Mesodermal cell (in vitro differentiated cells): ENCODE data around the gene GUSB.
"Not testable (repeated sequence)": the region's sequence is repeated elsewhere in the genome, so short reads cannot be mapped to it uniquely, and the experiment has no call there.

Experiments used
- H3K27ac ChIP-seq: 2 replicates; pipeline ENCODE4 v1.7.0; 2013; ENCODE audit warnings: mild to moderate bottlenecking, low read depth, low read length, moderate library complexity; ENCODE audit not compliant: severe bottlenecking
- H3K36me3 ChIP-seq: 2 replicates; pipeline ENCODE4 v1.7.1; 2013; ENCODE audit warnings: mild to moderate bottlenecking, low read length, moderate library complexity; ENCODE audit not compliant: control insufficient read depth, insufficient read depth
- H3K4me1 ChIP-seq: one replicate; pipeline ENCODE4 v1.7.1; 2013; ENCODE audit warnings: mild to moderate bottlenecking, low read length; ENCODE audit not compliant: insufficient read depth, control insufficient read depth, poor library complexity, severe bottlenecking
- H3K4me3 ChIP-seq: 2 replicates; pipeline ENCODE4 v1.7.0; 2013; ENCODE audit warnings: low read length, control low read depth, mild to moderate bottlenecking; ENCODE audit not compliant: insufficient read depth, poor library complexity, severe bottlenecking; ENCODE audit errors: extremely low read depth
- H3K9me3 ChIP-seq: 2 replicates; pipeline ENCODE4 v1.7.1; 2013; ENCODE audit warnings: mild to moderate bottlenecking, low read length, moderate library complexity; ENCODE audit not compliant: control insufficient read depth
- WGBS, 2 experiments: methylation state at CpG; one replicate each; pipeline ENCODE4 v1.1.5; 2013; ENCODE audit warnings: missing lambda C conversion rate in 2 of 2; ENCODE audit not compliant: insufficient coverage in 2 of 2; 5-methylcytosine and 5-hydroxymethylcytosine counted together

The GUSB gene

GRCh38 chr7:65991829-65992228 is 9.8 kb upstream of the GUSB start:
- WGBS, 2 experiments, result 94 to 97% methylated on average over 3 to 4 of the region's 5 CpGs
- not testable (repeated sequence) for H3K4me3 ChIP-seq, H3K27ac ChIP-seq, H3K36me3 ChIP-seq, H3K9me3 ChIP-seq, H3K4me1 ChIP-seq

- Histone ChIP-seq H3K27ac (no peak overlapping the region), H3K4me1 (no peaks in the 10 kb centered on the region), H3K9me3 (no peaks in the 10 kb centered on the region), H3K4me3 (no peak overlapping the region), H3K36me3 (no peaks in the 10 kb centered on the region)
- 63 to 89% methylated on average over 1 of the region's 3 CpGs for WGBS, 2 experiments
Measured at GRCh38 chr7:65989694-65990080, 7.7 kb upstream of the GUSB start.

- H3K9me3 ChIP-seq, H3K27ac ChIP-seq: not testable (repeated sequence)
Measured at GRCh38 chr7:65988503-65988902, 6.5 kb upstream of the GUSB start.

GRCh38 chr7:65988084-65988483 is 6.1 kb upstream of the GUSB start:
- Histone ChIP-seq H3K36me3 (no peaks in the 10 kb centered on the region), H3K27ac (no peak overlapping the region), H3K9me3 (no peaks in the 10 kb centered on the region), H3K4me1 (no peaks in the 10 kb centered on the region), H3K4me3 (no peak overlapping the region)
- 84 to 93% methylated on average over 4 of the region's 4 CpGs for WGBS, 2 experiments

More at GRCh38 chr7:65988503-65988902, 6.5 kb upstream of the GUSB start:
- not testable (repeated sequence) for H3K4me3 ChIP-seq, H3K4me1 ChIP-seq, H3K36me3 ChIP-seq
- 86% methylated on average over 1 of the region's 1 CpG; no CpG with 5 or more reads in 1 of the 2 experiments for WGBS, 2 experiments

GRCh38 chr7:65983965-65984658 is 2.1 kb upstream of the GUSB start:
- Histone ChIP-seq H3K36me3 (peaks cover 8% of the 10 kb centered on the region), H3K9me3 (no peaks in the 10 kb centered on the region), H3K4me3 (no peak overlapping the region), H3K27ac (no peak overlapping the region), H3K4me1 (no peaks in the 10 kb centered on the region)
- WGBS, 2 experiments, result 94% methylated on average over 10 of the region's 10 CpGs

GRCh38 chr7:65980478-65981250 is 1.3 kb downstream of the GUSB start:
- no peaks in the 10 kb centered on the region for H3K9me3 ChIP-seq
- 80 to 94% methylated on average over 10 to 11 of the region's 11 CpGs for WGBS, 2 experiments
- H3K4me3 ChIP-seq, result peak overlapping the region; percentile 94
- H3K36me3 ChIP-seq, result peaks cover 34% of the 10 kb centered on the region
- H3K4me1 ChIP-seq, result no peaks in the 10 kb centered on the region
- no peak overlapping the region for H3K27ac ChIP-seq

GRCh38 chr7:65979583-65980477 is 2.2 kb downstream of the GUSB start:
- no peaks in the 10 kb centered on the region for H3K9me3 ChIP-seq
- H3K4me1 ChIP-seq, result no peaks in the 10 kb centered on the region
- WGBS, 2 experiments, result 88 to 95% methylated on average over 14 to 24 of the region's 29 CpGs
- H3K4me3 ChIP-seq, result no peak overlapping the region
- no peak overlapping the region for H3K27ac ChIP-seq
- H3K36me3 ChIP-seq, result peaks cover 42% of the 10 kb centered on the region

- Histone ChIP-seq H3K4me3 (no peak overlapping the region), H3K27ac (no peak overlapping the region), H3K36me3 (peaks cover 48% of the 10 kb centered on the region), H3K9me3 (no peaks in the 10 kb centered on the region), H3K4me1 (no peaks in the 10 kb centered on the region)
- 96 to 97% methylated on average over 12 to 16 of the region's 18 CpGs for WGBS, 2 experiments
Measured at GRCh38 chr7:65978891-65979582, 3.0 kb downstream of the GUSB start.

- H3K4me1 ChIP-seq, result no peaks in the 10 kb centered on the region
- H3K36me3 ChIP-seq, result peaks cover 65% of the 10 kb centered on the region
Measured at GRCh38 chr7:65976659-65977196, 5.3 kb downstream of the GUSB start.

More at GRCh38 chr7:65976659-65977196, 5.3 kb downstream of the GUSB start:
- Histone ChIP-seq H3K27ac (no peak overlapping the region), H3K9me3 (no peaks in the 10 kb centered on the region), H3K4me3 (no peak overlapping the region)
- WGBS, 2 experiments, result 97% methylated on average over 13 to 16 of the region's 16 CpGs
